CD14-positive monocyte (primary cell): ENCODE measurements around the gene SRCIN1. TPM values are rescaled to one million over a fixed set of nuclear protein-coding genes. Genes with fewer than 3 reads are reported as not detected.
"Not testable (repeated sequence)": the region's sequence is repeated elsewhere in the genome, so short reads cannot be mapped to it uniquely, and the experiment has no call there.

Experiments used
- DNase-seq, 3 donors: peaks; one replicate each; pipeline ENCODE4 v3.0.0-alpha.2; 2011 to 2022
- H2AFZ ChIP-seq: 2 replicates; pipeline ENCODE4 v1.6.0; 2012; ENCODE audit warnings: mild to moderate bottlenecking, low read depth, low read length, inconsistent platforms; ENCODE audit not compliant: insufficient read depth, poor library complexity, severe bottlenecking
- H3K27ac ChIP-seq, 2 donors: 1 replicate in 1 of 2; 2 replicates in 1 of 2; pipeline ENCODE4 v1.5.1; 2012 to 2013; ENCODE audit warnings: low read length in 2 of 2, control low read depth in 1 of 2, inconsistent platforms in 1 of 2, low read depth in 1 of 2, mild to moderate bottlenecking in 1 of 2
- H3K27me3 ChIP-seq, 2 donors: one replicate each; pipeline versions ENCODE4 v1.6.0 to v1.6.1; 2011 to 2013; ENCODE audit warnings: low read length in 2 of 2; ENCODE audit not compliant: control insufficient read depth in 2 of 2, insufficient read depth in 2 of 2
- H3K36me3 ChIP-seq, 2 donors: replicated peaks in 1 of 2; 1 replicate in 1 of 2; 2 replicates in 1 of 2; pipeline versions ENCODE4 v1.5.1 to v1.6.1; 2012 to 2013; ENCODE audit warnings: low read length in 2 of 2, control low read depth in 1 of 2, inconsistent platforms in 1 of 2, mild to moderate bottlenecking in 1 of 2; ENCODE audit not compliant: insufficient read depth in 2 of 2, control insufficient read depth in 1 of 2
- H3K4me1 ChIP-seq, 2 donors: 1 replicate in 1 of 2; 2 replicates in 1 of 2; pipeline versions ENCODE4 v1.5.1 to v1.6.1; 2012 to 2013; ENCODE audit warnings: low read length in 2 of 2, control low read depth in 1 of 2, inconsistent platforms in 1 of 2, mild to moderate bottlenecking in 1 of 2, moderate library complexity in 1 of 2; ENCODE audit not compliant: insufficient read depth in 2 of 2, control insufficient read depth in 1 of 2
- H3K4me2 ChIP-seq: replicated peaks from 2 replicates; pipeline ENCODE3; 2012; ENCODE audit warnings: low read length, moderate library complexity, mild to moderate bottlenecking; ENCODE audit not compliant: poor library complexity, severe bottlenecking; ENCODE audit errors: extremely low read depth
- H3K4me3 ChIP-seq, 3 experiments: fragments of 200-600 bp in 1 of 3; sonication (generic) in 1 of 3; replicated peaks in 1 of 3; 1 replicate in 2 of 3; 2 replicates in 1 of 3; pipeline ENCODE4 v1.5.1; 2011 to 2013; ENCODE audit warnings: low read length in 3 of 3, mild to moderate bottlenecking in 3 of 3, control low read depth in 2 of 3, low read depth in 2 of 3, inconsistent platforms in 1 of 3, moderate library complexity in 1 of 3
- H3K79me2 ChIP-seq: 2 replicates; pipeline ENCODE4 v1.6.0; 2012; ENCODE audit warnings: mild to moderate bottlenecking, control low read depth, inconsistent platforms, low read length, moderate library complexity; ENCODE audit not compliant: insufficient read depth
- H3K9ac ChIP-seq: 2 replicates; pipeline ENCODE4 v1.6.0; 2017; ENCODE audit warnings: low read length, mild to moderate bottlenecking; ENCODE audit not compliant: insufficient read depth, poor library complexity, severe bottlenecking
- H3K9me3 ChIP-seq, 2 donors: replicated peaks in 1 of 2; 1 replicate in 1 of 2; 2 replicates in 1 of 2; pipeline versions ENCODE4 v1.5.1 to v1.6.1; 2012 to 2013; ENCODE audit warnings: low read length in 2 of 2, control low read depth in 1 of 2; ENCODE audit not compliant: control insufficient read depth in 1 of 2, insufficient read depth in 1 of 2
- H4K20me1 ChIP-seq: 2 replicates; pipeline ENCODE4 v1.6.0; 2012; ENCODE audit warnings: mild to moderate bottlenecking, low read length, control low read depth, moderate library complexity; ENCODE audit not compliant: insufficient read depth
- H3K27ac Mint-ChIP-seq, 7 donors: one replicate each; pipeline ENCODE4 v1.8.0; 2020; ENCODE audit warnings: mild to moderate bottlenecking in 7 of 7, mixed read lengths in 7 of 7, moderate library complexity in 6 of 7, inconsistent platforms in 2 of 7
- H3K27me3 Mint-ChIP-seq, 3 donors: one replicate each; pipeline ENCODE4 v1.8.0; 2021 to 2022; ENCODE audit warnings: low read depth in 3 of 3, mild to moderate bottlenecking in 3 of 3, mixed read lengths in 3 of 3, moderate library complexity in 3 of 3, inconsistent platforms in 1 of 3
- H3K36me3 Mint-ChIP-seq, 2 donors: one replicate each; pipeline ENCODE4 v1.8.0; 2020; ENCODE audit warnings: mixed read lengths in 2 of 2, inconsistent platforms in 1 of 2, mild to moderate bottlenecking in 1 of 2
- H3K4me1 Mint-ChIP-seq: one replicate; pipeline ENCODE4 v1.8.0; 2020; ENCODE audit warnings: mild to moderate bottlenecking, mixed read lengths
- H3K4me3 Mint-ChIP-seq, 2 donors: one replicate each; pipeline ENCODE4 v1.8.0; 2020; ENCODE audit warnings: mild to moderate bottlenecking in 2 of 2, mixed read lengths in 2 of 2, moderate library complexity in 1 of 2
- H3K9me3 Mint-ChIP-seq, 7 donors: one replicate each; pipeline ENCODE4 v1.8.0; 2020 to 2022; ENCODE audit warnings: mixed read lengths in 7 of 7, mild to moderate bottlenecking in 6 of 7, moderate library complexity in 6 of 7, inconsistent platforms in 2 of 7
- WGBS: methylation state at CpG from one replicate; pipeline ENCODE4 v1.1.5; 2013; ENCODE audit warnings: missing lambda C conversion rate; ENCODE audit not compliant: insufficient coverage; 5-methylcytosine and 5-hydroxymethylcytosine counted together
- intact Hi-C, 2 donors: fragments of 100-400 bp; cut with micrococcal nuclease; formaldehyde crosslinking; loops; one replicate each; pipeline versions ENCODE4 v1.15.0 to v1.15.1; 2023
- polyA plus RNA-seq, 3 donors: library from polyadenylated mRNA; depleted of rRNA in 1 of 3; unstranded in 2 of 3; stranded (reverse) in 1 of 3; fragments of 300-500 nt in 2 of 3; fragments of >200 nt in 1 of 3; fragmentation: Illumina TruSeq in 2 of 3; gene quantifications; 1 replicate in 2 of 3; 2 replicates in 1 of 3; pipeline ENCODE4 v1.2.3, GENCODE V29; 2012 to 2021
- TF ChIP-seq, protein P1 (sequence below): fragments of 200-600 bp; IDR thresholded peaks from one replicate; pipeline ENCODE4 v1.8.0; 2022; ENCODE audit warnings: antibody characterized with exemption, mild to moderate bottlenecking

SRCIN1 gene
- polyA plus RNA-seq, 3 donors = 0.01 TPM; not detected in 2

DNA sequence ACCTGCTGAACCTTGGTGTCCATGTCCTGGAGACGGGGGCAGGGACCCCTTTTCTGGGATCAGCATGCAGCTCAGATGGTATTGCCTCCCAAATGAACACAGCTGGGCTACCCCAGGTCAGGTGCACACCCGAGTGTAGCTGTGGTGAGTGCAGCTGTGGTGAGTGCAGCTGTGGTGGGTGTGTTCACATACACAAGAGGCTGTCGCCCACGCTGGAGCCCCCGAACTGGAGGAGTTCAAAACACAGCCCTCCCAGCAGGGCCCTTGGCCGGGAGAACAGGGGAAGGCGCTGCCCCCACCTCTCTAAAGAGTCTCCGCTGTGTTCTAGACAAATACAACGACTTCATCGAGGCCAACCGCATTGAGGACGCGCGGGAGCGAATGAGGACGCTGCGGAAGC is 116.0 kb downstream of the SRCIN1 start:
- not testable (repeated sequence) for H4K20me1 ChIP-seq, H3K27me3 ChIP-seq, H3K4me2 ChIP-seq, H3K9me3 ChIP-seq, H3K4me1 ChIP-seq, H3K4me3 Mint-ChIP-seq, H3K4me3 ChIP-seq, H3K27ac ChIP-seq, H3K9ac ChIP-seq, H2AFZ ChIP-seq, H3K27me3 Mint-ChIP-seq, H3K9me3 Mint-ChIP-seq, H3K79me2 ChIP-seq, DNase-seq, H3K4me1 Mint-ChIP-seq, H3K36me3 ChIP-seq
- Mint-ChIP-seq H3K27ac (peak overlapping the region in 1 of 7 donors; percentile 48), H3K36me3 (peaks cover 0 to 12% of the 10 kb centered on the region in 2 donors)
- WGBS = 95% methylated on average over 11 of the region's 17 CpGs
- intact Hi-C loops = loop anchor here (5.0 to 10.0 kb wide), 2 partner anchors 65 to 178 kb away; partner anchors contain the start of gene ARHGAP23 (in 1 of the 2)

DNA sequence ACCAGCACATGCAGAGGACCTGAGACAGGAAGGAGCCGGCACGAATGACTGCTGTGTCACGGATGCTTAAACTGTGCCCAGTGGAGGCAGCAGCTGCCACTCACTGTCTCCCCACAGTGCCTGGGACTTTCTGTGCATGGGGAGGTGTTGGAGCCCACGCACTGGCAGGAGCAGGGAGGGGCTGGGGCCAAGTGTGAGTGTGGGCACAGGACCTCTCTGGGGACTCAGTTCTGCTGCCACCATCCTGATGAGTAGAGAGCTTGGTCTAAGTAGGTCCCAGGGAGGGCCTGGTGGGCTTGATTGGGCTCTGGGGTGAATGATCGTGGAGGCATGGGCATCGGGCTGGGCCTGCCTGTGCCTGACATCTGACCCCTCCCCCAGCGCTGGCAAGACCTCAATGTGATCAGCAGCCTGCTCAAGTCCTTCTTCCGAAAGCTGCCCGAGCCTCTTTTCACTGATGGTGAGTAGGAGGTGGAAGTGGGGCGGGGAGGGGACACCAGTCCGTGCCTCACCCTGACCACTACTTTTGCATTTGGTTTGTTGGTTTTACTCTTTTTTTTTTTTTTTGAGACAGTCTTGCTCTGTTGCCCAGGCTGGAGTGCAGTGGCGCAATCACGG is 120.0 kb downstream of the SRCIN1 start:
- not testable (repeated sequence) for H2AFZ ChIP-seq, H3K9me3 Mint-ChIP-seq

GRCh38 chr17:38485146-38485468 is 120.6 kb downstream of the SRCIN1 start:
- H4K20me1 ChIP-seq = no peaks in the 10 kb centered on the region
- H3K4me2 ChIP-seq = no peak overlapping the region
- no peak overlapping the region for H2AFZ ChIP-seq
- DNase-seq = no peak
- Mint-ChIP-seq H3K36me3 (peaks cover 4 to 9% of the 10 kb centered on the region in 2 donors), H3K27ac (no peak overlapping the region), H3K27me3 (no peaks in the 10 kb centered on the region), H3K4me1 (peaks cover 2% of the 10 kb centered on the region), H3K9me3 (no peaks in the 10 kb centered on the region), H3K4me3 (no peak overlapping the region)
- H3K36me3 ChIP-seq = no peaks in the 10 kb centered on the region
- H3K27ac ChIP-seq = no peak overlapping the region
- no peak overlapping the region for H3K9ac ChIP-seq
- no peaks in the 10 kb centered on the region for H3K79me2 ChIP-seq
- no peak overlapping the region for H3K4me3 ChIP-seq
- WGBS = 93% methylated on average over 1 of the region's 2 CpGs
- H3K27me3 ChIP-seq = no peaks in the 10 kb centered on the region
- H3K4me1 ChIP-seq = no peaks in the 10 kb centered on the region
- TF ChIP-seq, protein P1, sequence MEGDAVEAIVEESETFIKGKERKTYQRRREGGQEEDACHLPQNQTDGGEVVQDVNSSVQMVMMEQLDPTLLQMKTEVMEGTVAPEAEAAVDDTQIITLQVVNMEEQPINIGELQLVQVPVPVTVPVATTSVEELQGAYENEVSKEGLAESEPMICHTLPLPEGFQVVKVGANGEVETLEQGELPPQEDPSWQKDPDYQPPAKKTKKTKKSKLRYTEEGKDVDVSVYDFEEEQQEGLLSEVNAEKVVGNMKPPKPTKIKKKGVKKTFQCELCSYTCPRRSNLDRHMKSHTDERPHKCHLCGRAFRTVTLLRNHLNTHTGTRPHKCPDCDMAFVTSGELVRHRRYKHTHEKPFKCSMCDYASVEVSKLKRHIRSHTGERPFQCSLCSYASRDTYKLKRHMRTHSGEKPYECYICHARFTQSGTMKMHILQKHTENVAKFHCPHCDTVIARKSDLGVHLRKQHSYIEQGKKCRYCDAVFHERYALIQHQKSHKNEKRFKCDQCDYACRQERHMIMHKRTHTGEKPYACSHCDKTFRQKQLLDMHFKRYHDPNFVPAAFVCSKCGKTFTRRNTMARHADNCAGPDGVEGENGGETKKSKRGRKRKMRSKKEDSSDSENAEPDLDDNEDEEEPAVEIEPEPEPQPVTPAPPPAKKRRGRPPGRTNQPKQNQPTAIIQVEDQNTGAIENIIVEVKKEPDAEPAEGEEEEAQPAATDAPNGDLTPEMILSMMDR = peak; percentile 0
- no peaks in the 10 kb centered on the region for H3K9me3 ChIP-seq
- intact Hi-C loops = loop anchor here in 1 of 2 donors (10.0 kb wide), 1 partner anchor 60 kb away; the partner anchor contains the start of gene ARHGAP23

More for the DNA sequence above, 120.0 kb downstream of the SRCIN1 start:
- 100% methylated on average over 1 of the region's 13 CpGs for WGBS
- not testable (repeated sequence) for H3K4me1 Mint-ChIP-seq, H3K79me2 ChIP-seq, H3K36me3 ChIP-seq, H3K27me3 ChIP-seq, H3K4me3 Mint-ChIP-seq, H3K4me2 ChIP-seq, DNase-seq, H3K27ac ChIP-seq, H3K4me3 ChIP-seq, H3K9me3 ChIP-seq, H4K20me1 ChIP-seq, H3K9ac ChIP-seq, H3K27me3 Mint-ChIP-seq, H3K36me3 Mint-ChIP-seq, H3K4me1 ChIP-seq
- intact Hi-C loops = loop anchor here in 1 of 2 donors (10.0 kb wide), 1 partner anchor 61 kb away; the partner anchor contains the start of gene ARHGAP23
- H3K27ac Mint-ChIP-seq = peak overlapping the region in 1 of 7 donors; percentile 46
